Smooth muscle cell of the brain vasculature (primary cell): Measurements from ENCODE around the gene GRPEL1.
"Not testable (repeated sequence)": the region's sequence is repeated elsewhere in the genome, so short reads cannot be mapped to it uniquely, and the experiment has no call there.

Experiments used
- DNase-seq: peaks from one replicate; pipeline ENCODE4 v3.0.0-alpha.2; 2012; ENCODE audit warnings: low read depth, low spot score

Gene GRPEL1

DNA sequence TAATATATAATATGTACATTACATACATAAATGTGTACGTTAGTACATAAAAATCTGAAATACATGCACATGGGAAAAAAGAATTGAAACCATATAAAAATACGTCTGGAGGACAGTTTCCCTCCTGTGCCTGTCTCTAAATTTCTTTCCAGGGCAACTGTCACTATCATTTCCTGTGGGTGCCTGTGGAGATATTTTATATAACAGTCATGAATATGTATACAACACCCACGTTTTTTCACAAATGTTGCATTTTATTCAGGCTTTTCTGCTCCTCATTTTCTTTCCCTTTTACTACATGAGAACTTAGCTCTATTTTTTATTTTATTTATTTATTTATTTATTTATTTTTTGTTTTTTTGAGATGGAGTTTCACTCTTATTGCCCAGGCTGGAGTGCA is 24.2 kb upstream of the GRPEL1 start:
- DNase-seq, result no peak

DNA sequence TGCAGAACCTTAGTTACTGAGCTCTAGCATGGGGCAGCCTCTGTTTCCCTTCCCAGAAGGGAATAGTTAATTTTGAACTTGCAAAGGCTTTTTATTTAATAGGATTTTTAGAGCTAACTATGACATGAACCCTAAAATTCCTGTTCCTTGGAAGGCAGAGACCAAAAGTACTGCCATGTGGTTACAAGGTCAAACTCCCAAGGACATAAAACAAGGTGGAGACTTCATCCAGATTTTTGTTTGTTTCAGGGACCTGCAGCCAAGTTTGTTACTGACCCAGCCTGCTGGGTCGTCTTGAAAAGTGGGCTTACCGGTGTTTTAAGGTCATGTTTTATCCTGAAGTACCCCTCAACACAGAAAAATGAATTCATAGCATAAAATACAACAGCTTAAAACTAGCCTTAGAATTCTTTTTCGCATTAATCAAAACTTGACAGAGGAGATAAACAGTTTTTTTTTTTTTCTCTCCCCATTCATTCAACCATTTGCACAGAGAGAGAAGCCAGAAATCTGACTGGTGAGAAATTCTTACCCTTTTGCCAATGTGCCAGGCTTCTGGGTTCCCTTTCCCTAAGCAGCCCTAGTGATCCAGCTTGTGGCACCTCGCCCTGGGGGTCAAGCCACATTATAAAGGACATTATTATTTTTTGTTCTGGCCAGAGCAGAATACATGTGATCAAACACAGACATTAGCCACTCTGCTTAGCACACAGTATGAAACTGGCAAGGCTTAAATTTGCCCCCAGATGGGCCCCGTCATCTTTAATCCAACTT is 21.5 kb upstream of the GRPEL1 start:
- DNase-seq, result no peak

DNA sequence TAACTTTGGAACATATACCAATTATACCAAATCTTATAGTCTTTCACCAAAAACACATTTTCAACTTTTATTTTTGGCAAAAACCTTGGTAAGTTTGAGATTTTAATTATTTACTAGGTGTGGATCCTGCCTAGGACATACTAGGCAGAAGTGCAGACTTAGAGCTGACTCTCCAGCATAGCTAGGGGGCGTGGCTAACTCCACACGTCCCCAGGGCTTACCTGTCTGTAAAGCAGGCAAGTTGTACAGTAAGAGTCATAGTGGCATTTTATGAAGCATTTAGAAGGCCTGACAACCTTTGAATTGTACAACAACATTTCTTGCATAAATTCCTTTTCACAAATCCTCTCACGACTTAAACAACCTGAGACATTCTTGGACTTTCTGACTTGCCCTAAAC is 19.2 kb upstream of the GRPEL1 start:
- no peak for DNase-seq

DNA sequence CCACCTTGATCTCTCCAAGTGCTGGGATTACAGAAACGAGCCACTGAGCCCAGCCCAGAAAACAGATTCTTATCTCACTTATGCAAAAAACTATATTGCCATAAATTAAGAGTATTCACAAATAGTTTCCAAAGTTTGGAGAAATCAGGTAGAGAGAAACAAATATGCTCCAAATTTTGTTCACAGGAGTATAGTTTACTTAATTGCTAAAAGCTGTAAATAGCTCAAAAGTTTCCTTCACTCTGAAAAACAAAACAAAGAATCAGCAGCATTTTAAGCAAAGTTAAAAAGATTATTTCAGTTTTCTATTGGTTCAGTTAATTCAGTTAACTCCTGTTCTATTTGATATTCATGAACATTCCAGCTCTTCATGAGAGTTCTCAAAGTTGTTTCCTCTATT is 18.5 kb upstream of the GRPEL1 start:
- DNase-seq, result no peak

DNA sequence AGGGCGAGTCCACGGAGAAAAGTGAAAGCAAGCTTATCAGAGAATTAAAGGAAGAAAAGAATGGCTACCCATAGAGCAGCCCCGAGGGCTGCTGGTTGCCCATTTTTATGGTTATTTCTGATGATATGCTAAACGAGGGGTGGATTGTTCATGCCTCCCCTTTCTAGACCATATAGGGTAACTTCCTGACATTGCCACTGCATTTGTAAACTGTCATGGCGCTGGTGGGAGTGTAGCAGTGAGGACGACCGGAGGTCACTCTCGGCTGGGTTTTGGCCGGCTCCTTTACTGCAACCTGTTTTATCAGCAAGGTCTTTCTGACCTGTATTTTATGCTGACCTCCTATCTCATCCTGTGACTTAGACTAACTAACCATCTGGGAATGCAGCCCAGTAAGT is 16.7 kb upstream of the GRPEL1 start:
- not testable (repeated sequence) for DNase-seq

DNA sequence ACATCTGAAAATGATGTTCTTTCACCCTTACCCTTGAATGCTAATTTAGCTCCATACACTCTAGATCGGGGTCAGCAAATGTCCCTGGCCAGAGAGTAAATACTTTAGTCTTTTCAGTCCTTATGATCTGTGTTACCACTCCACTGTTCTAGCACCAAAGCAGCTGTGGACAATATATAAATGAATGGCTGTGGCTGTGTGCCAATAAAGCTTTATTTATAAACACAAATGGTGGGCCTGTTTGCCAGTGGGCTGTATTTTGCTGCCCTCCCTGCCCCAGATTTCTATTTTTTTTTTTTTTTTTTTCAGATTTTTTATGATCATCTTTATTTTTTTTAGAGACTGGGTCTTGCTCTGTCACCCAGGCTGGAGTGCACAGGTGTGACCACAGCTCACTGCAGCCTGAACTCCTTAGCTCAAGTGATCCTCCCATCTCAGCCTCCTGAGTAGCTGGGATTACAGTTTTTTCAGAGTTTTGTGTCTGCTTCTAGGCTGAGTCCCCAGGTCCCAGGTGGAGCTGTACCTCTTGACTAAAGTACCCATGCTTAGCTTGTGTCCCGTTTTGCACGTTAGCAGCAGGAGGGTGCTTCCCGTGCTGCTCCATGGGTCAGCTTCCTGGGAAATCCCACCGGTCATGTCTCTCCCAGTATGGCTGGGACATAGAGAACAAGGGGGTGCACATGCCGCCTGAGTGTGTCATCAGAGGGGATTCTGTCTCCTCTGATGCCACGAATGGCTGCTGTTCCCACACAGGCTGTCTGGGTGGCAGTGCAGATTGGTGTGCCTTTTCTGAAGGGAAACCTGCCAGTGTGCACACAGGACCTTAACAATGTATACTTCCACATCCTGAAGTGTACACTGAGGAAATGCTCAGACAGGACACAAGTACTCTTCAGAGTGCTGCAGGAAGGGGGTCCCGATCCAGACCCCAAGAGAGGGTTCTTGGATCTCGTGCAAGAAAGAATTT is 16.0 kb upstream of the GRPEL1 start:
- DNase-seq, result no peak

DNA sequence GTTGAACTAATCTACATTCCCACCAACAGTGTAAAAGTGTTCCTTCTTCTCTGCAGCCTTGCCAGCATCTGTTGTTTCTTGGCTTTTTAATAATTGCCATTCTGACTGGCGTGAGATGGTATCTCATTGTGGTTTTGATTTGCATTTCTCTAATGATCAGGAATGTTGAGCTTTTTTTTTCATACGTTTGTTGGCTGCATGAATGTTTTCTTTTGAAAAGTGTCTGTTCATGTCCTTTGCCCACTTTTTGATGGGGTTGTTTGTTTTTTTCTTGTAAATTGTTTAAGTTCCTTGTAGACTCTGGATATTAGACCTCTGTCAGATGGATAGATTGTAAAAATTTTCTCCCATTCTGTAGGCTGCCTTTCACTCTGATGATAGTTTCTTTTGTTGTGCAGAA is 12.0 kb upstream of the GRPEL1 start:
- not testable (repeated sequence) for DNase-seq

DNA sequence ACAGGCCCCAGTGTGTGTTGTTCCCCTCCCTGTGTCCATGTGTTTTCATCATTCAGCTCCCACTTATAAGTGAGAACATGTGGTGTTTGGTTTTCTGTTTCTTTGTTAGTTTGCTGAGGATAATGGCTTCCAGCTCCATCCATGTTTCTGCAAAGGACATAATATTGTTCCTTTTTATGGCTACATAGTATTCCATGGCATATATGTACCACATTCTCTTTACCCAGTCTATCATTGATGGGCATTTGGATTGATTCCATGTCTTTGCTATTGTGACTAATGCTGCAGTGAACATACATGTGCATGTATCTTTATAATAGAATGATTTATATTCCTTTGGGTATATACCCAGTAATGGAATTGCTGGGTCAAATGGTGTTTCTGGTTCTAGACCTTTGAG is 11.6 kb upstream of the GRPEL1 start:
- DNase-seq, result not testable (repeated sequence)

DNA sequence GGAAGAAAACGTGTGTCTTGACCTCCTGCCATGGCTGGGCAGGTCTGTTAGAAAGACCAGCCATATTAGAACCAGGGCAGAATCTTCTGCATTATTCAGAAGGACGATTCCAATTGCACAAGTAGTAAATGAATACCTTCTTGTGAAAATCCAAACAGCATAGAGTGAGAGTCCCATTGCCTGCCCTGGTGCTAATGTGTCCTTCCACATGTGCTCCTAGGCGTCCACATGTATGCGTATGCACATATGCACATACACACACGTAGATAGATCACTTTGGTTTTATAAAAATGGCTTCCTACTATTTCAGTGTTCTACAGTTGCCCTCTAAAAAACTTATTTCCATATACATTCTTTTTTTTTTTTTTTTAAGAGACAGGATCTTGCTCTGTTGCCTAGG is 10.2 kb upstream of the GRPEL1 start:
- DNase-seq, result no peak

DNA sequence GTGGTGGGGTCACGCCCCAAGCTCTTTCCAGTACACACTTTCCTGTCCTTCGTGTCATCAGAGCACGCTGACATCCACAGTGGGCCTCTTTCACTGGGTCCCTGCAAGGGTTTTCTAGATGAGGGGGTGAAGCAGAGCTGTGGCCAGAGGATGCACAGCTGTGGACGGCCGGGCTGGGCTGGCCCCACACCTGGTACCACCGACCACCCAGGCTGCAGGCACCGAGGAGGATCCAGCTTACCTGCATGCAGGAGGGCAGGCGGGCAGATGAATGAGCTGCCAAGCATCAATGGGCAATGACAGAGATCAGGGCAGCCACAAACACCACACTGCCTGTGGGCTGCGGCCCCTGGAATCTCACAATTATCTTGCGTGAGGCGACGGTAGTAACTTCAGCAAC is 9.5 kb upstream of the GRPEL1 start:
- DNase-seq, result no peak

DNA sequence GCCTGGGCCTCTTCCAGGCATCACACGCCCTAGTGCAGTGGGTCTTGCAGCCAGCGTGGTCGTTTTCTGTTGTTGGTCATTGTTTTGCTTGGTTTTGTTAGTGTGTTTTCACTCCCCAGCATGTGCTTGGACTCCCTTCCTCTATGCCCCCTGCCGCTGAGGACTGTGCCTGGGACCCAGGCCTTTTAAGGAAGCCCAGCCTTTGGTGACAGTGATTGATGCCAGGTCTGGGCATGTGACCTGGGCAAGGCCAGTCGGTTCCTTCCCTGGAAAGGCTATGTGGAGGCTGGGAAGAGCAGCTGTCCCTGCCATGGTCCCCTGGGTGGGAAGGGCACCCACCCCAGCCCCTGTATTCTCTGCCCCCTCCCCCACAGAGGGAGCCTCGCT is 8.8 kb upstream of the GRPEL1 start:
- DNase-seq, result no peak

DNA sequence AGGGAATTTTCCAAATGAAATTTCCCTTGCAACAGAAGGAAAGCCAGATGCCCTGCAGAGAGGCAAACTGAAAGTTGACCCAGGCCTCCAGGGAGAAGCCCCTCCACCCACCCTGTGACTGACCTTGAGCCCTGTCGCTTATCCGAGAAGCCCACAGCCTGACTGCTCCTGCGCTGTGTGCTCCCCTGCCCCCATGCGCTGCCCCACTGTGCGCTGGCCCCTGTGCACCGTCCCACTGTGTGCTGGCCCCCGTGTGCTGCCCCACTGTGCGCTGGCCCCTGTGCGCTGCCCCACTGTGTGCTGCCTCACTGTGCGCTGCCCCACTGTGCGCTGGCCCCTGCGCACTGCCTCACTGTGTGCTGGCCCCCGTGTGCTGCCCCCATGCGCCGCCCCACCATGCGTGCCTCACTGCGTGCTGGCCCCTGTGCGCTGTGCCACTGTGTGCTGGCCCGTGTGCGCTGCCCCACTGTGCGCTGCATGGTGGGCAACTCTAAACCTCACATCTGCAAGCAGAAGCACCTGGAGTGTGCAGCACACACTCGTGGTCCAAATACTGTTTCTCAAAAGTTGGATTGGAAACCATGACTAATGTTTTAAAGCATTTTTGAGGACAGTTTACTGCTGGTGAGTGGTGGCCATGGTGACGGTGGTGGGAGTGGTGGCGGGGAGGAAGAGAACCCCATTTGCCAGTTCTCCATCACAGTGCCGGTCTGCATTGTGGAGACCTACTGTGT is 8.3 kb upstream of the GRPEL1 start:
- DNase-seq, result no peak

DNA sequence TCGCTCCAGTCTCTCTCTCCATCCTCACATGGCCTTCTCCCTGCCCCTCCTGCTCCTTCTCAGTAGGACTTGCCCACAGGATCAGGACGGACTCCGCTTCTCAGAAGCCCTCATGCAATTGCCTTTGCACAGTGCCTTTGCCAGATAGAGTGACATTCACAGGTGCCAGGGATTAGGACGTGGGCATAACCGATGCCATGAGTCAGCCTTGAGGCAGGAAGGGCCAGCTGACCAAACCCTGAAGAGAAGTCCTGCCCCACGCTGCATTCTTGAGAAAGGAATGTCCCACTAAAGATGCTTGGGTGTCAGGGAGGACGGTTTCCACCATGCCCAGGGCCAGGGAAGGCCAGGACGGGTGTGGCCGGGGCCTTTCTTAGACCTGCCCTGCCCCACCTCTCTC is 6.6 kb upstream of the GRPEL1 start:
- no peak for DNase-seq

DNA sequence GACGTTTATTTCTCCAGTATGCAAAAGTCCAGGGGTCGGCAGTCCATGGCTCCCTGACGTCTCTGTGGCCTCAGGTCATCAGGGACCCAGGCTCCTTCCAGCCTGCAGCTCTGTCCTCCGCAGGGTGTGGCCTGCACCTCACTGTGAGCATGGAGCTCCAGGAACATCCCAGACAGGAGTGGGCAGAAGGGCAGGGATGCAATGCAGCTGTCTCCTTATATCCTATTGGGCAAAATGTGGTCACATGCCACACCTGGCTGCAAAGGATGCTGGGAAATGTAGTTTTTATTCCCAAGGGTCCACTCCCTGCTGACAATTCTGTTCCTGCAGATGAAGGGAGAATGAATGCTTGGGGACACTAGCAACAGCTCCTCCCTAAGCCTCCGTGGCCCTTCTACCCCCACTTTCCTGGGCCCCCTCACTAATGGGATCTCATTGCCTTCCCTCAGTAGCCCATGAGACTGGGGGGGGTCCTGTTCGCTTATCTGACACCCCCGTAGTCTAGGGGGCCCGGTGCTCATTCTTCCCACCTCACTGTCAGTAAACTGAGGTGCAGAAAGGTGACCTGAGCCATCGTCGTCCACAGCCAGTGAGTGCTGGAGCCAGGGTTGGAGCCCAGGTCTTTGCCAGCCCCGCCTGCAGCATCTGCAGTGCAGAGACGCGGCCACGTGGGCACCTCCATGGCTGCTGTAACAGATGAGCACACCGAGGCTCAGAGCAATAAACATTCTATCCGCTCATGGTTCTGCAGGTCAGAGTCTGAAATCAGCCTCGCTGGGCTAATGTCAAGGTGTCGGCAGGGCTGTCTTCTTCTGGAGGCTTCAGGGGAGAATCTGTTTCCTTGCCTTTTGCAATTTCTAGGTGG is 5.9 kb upstream of the GRPEL1 start:
- no peak for DNase-seq

DNA sequence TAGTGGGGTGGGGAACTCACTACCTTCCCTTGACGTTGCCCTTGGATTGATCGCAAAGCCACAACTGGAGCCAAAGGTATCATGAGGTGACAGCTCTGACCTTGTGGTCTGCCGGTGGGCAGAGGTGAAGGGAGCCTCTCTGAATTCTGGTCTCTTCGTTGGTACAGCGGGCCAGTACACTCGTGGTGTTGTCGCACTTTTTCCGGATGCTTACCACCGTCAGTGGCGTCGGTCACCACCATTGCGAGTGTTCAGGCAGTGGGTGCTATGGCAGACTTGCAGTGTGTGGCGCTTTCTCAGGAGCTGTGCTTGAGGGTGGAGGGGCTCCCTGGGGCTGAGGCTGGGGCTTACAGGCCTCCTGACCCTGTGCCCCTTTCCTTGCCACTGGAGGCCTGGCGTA is 5.2 kb upstream of the GRPEL1 start:
- DNase-seq, result no peak

DNA sequence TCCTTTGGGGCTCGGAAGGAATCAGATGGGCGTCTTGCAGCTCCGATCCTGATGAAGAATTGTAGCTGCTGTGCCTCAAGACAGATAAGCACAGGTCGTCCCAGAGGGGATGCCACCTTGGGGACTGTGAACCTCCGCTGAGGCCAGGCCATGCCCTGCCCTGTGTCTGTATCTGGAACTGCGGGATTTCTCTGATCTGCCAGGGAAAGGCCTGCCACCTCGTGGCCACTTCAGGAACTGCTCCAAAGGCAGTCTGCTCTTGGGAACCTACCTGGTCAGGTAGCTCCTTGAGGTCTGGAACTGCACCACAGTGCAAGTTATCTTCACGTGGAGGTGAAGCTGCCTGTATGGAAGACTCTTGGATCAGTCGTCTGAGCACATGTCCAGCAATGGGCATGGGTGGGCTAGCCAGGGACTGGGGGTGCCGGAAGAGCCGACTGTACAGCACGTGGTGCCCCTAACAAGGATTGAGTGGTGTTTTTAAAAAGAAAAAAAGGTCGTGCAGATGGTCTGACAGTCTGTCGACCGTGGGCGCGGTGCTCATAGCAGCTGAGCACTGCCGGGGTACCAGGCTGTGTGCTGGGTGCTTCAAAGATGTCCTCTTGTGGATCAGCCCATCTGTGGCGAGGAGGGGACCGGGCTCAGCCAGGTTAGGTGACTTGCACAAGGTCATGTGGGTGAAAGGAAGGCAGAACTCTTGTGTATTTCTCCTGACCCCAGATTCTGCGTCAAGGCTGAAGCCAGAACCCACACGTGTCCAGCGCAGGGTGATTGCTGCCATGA is 3.1 kb upstream of the GRPEL1 start:
- DNase-seq, result no peak

DNA sequence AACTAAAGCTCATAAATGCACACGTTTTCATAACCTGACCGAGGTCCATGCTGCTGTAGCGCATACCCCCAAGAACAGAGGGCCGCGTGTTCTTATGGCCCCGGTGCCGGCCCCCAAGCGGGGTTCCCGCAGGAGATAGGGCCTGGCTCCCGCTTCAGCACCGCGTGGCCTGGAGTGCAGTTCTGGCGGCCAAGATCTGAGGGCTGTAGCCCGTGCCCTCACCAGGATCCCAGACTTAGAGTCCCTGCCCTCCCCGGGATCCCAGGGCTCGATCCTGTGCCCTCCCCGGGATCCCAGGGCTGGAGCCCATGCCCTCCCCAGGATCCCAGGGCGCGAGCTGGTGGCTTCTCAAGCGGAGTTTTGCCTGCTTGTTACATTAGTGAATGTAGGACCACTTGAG is 1.0 kb upstream of the GRPEL1 start:
- no peak for DNase-seq

DNA sequence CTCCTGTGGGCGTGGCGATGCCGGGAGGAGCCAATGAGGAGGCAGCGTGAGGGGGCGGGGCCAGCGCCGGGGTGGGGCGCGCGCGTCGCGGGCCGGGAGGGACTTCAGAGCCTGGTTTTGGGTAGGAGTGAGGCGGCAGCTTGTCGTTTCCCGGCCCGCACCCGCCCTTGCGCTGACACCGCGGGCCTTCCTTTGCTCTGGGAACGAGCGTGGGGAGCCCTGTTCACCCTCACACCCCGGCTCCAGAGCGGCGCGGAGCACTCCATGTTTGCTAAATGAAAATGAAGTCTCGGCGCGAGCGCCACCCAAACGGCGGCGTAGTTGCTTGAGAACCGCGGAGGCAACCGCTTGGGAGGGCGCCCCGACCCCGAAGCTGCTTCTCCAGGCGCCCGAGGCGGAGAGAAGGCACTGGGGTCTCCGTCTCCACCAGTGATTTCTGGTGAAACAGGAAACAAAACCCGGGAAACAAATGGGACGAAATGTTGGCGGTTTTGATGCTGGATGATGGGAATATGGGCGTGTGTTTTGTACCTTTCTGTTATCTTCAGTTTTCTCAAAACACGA is 497 bp upstream of the GRPEL1 start:
- DNase-seq, result no peak

DNA sequence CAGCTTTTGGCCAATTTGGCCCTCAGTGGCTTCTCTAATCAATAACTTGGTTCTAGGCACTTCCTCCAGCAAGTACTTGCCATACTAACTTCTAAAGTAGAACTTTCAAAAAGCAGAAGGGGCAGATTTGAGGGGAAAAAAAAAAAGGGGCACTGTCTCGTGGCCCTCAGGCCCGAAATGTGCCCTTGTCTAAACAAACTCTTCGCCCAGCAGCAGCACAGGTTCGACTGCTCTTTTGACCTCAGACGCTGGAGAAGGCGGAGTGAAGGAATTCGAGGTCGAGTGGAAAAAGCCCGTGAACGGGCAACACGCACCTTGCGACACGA is 775 bp downstream of the GRPEL1 start:
- no peak for DNase-seq

DNA sequence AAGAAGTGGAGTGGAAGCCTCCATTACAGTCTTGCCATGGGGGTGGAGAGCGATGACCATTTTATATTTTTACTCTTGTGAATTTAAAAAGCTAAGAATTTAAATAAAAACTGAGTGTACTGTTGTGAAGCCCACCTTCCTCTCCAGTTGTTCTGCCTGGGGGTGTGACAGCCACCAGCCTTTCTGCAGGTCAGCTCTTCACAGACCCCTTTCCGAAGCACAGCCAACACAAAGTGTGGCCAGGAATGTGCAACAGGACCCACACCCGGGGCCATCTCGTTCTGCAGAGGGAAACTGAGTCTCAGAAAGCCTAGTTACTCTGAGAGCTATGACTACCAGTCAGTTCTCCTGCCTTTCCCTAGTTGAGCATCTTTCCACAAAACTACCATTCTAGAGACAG is 1.4 kb downstream of the GRPEL1 start:
- DNase-seq, result no peak
